Neuron (in vitro differentiated cells): ENCODE measurements around the gene NEIL1.
"Not testable (repeated sequence)": the region's sequence is repeated elsewhere in the genome, so short reads cannot be mapped to it uniquely, and the experiment has no call there.

Experiments used
- H2AFZ ChIP-seq: one replicate; pipeline ENCODE4 v1.6.1; 2013; ENCODE audit warnings: low read depth, mild to moderate bottlenecking, inconsistent platforms, low read length, moderate library complexity
- H3K27me3 ChIP-seq: one replicate; pipeline ENCODE4 v1.6.1; 2013; ENCODE audit warnings: low read length; ENCODE audit not compliant: insufficient read depth
- H3K36me3 ChIP-seq: one replicate; pipeline ENCODE4 v1.6.1; 2013; ENCODE audit warnings: low read length; ENCODE audit not compliant: insufficient read depth
- H3K4me1 ChIP-seq: one replicate; pipeline ENCODE4 v1.6.1; 2013; ENCODE audit warnings: low read length; ENCODE audit not compliant: insufficient read depth
- H3K4me3 ChIP-seq: 2 replicates; pipeline ENCODE4 v1.5.1; 2013; ENCODE audit warnings: mild to moderate bottlenecking, low read length, moderate library complexity
- H3K9me3 ChIP-seq: one replicate; pipeline ENCODE4 v1.6.1; 2013; ENCODE audit warnings: low read length

Gene NEIL1

GRCh38 chr15:75363786-75364185, 16.9 kb downstream of the NEIL1 start:
- Histone ChIP-seq H3K9me3 (no peaks in the 10 kb centered on the region), H3K27me3 (no peaks in the 10 kb centered on the region), H3K4me3 (no peak overlapping the region), H2AFZ (no peak overlapping the region), H3K36me3 (peaks cover 56% of the 10 kb centered on the region), H3K4me1 (peaks cover 7% of the 10 kb centered on the region)

DNA sequence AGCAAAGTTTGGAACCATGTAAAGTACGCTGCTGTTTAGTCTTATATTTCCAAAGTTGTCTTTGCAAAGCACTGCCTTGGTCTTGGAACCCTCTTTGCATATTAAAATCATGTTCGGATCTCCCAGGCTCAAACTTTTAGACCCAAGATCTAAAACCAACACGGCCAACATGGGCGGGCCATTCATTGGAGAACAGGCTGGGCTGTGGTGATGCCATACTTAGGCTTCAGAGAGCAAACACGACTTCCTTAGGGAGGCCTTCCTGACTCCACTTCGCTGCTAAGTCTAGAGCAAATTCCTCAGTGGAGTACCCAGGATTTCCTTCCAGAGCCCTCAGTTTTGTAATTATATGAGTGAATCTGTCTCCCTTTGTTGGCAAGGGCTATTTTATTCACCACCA, 18.0 kb downstream of the NEIL1 start:
- Histone ChIP-seq H3K36me3 (peaks cover 45% of the 10 kb centered on the region), H3K4me1 (peaks cover 18% of the 10 kb centered on the region), H2AFZ (no peak overlapping the region)

DNA sequence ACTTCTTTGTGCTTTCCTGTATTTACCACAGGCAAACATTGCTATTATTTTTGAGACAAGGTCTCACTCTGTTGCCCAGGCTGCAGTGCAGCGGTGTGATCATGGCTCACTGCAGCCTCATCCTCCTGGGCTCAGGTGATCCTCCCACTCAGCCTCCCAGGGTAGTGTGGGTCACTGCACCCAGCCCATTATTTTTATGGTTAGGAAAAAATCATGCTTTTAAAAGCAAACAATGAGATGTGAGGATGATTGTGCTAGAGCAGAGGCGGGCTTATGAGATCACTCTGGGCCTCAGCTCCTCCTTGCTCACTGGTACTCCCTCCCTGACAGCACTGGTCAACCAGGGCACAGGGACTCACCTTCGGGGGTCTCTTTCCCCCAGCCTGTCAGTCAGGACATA, 19.3 kb downstream of the NEIL1 start:
- no peaks in the 10 kb centered on the region for H3K27me3 ChIP-seq
- H3K4me3 ChIP-seq, result no peak overlapping the region
- H3K9me3 ChIP-seq, result no peaks in the 10 kb centered on the region
- H3K4me1 ChIP-seq, result peaks cover 18% of the 10 kb centered on the region
- peaks cover 51% of the 10 kb centered on the region for H3K36me3 ChIP-seq
- H2AFZ ChIP-seq, result no peak overlapping the region

More for the DNA sequence above, 18.0 kb downstream of the NEIL1 start:
- no peaks in the 10 kb centered on the region for H3K27me3 ChIP-seq
- H3K4me3 ChIP-seq, result no peak overlapping the region
- no peaks in the 10 kb centered on the region for H3K9me3 ChIP-seq

- Histone ChIP-seq H3K4me1 (peaks cover 18% of the 10 kb centered on the region), H2AFZ (no peak overlapping the region), H3K36me3 (peaks cover 55% of the 10 kb centered on the region), H3K4me3 (no peak overlapping the region), H3K27me3 (no peaks in the 10 kb centered on the region), H3K9me3 (no peaks in the 10 kb centered on the region)
These were observed 20.2 kb downstream of the NEIL1 start for GRCh38 chr15:75367006-75367405.

GRCh38 chr15:75367406-75367912, 20.6 kb downstream of the NEIL1 start:
- peak overlapping the region; percentile 76 for H3K4me3 ChIP-seq
- H3K36me3 ChIP-seq, result peaks cover 55% of the 10 kb centered on the region
- H3K27me3 ChIP-seq, result no peaks in the 10 kb centered on the region
- H3K4me1 ChIP-seq, result peaks cover 18% of the 10 kb centered on the region
- H3K9me3 ChIP-seq, result no peaks in the 10 kb centered on the region
- no peak overlapping the region for H2AFZ ChIP-seq

DNA sequence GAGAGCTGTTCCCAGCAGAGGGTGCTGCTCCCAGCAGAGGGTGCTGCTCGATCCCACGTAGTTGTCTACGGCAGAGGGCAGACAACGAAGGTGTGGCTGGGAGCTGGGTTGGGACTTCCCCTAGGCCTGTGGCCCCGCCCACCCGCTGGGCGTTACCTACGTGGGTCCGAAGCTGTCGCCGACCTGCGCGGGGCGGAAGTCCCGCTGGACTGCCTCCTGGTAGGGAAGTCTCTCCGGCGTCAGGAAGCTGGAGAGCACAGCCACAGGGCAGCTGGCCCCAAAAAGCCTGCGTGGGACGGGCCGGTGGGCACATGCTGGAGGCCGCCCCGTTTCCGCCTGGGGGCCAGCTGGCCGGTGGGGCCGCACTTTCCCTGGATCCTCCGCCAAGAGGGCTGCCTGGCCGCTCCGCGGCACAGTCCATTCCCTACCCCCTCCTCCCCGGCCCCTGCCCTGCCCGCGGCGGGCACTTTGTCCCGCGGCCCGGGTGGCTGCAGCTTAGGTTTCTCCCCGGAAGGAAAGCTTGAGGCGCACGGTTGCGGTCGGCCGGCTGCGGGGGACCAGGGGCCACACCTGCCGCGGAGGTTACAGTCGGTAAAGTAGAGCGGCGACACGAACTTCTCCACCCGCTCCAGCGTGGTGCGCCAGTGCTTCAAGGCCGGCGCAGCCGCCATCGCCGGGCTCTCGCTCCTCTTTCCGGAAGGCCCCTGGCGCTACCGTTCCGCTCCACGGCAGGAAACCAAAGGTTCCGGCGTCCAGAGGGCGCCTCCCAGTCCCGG, 21.3 kb downstream of the NEIL1 start, which contains the start of gene MAN2C1:
TSS of gene MAN2C1 (minus strand) at position 695 of the 776 bp plus-strand sequence. CDS start at position 671, 24 bp downstream.
- Histone ChIP-seq H3K4me1 (peaks cover 18% of the 10 kb centered on the region), H3K9me3 (no peaks in the 10 kb centered on the region), H3K27me3 (no peaks in the 10 kb centered on the region), H2AFZ (peak within 1 kb of the TSS; percentile 60), H3K36me3 (peaks cover 55% of the 10 kb centered on the region), H3K4me3 (peak within 1 kb of the TSS; percentile 76)

GRCh38 chr15:75368689-75369239, 21.9 kb downstream of the NEIL1 start:
- peak overlapping the region; percentile 60 for H2AFZ ChIP-seq
- H3K9me3 ChIP-seq, result no peaks in the 10 kb centered on the region
- no peaks in the 10 kb centered on the region for H3K27me3 ChIP-seq
- H3K4me3 ChIP-seq, result peak overlapping the region; percentile 76
- H3K36me3 ChIP-seq, result peaks cover 59% of the 10 kb centered on the region
- H3K4me1 ChIP-seq, result peaks cover 18% of the 10 kb centered on the region

GRCh38 chr15:75369897-75370581, 23.2 kb downstream of the NEIL1 start:
- no peak overlapping the region for H3K4me3 ChIP-seq
- H3K9me3 ChIP-seq, result no peaks in the 10 kb centered on the region
- peaks cover 61% of the 10 kb centered on the region for H3K36me3 ChIP-seq
- H2AFZ ChIP-seq, result no peak overlapping the region
- no peaks in the 10 kb centered on the region for H3K27me3 ChIP-seq
- peaks cover 18% of the 10 kb centered on the region for H3K4me1 ChIP-seq

DNA sequence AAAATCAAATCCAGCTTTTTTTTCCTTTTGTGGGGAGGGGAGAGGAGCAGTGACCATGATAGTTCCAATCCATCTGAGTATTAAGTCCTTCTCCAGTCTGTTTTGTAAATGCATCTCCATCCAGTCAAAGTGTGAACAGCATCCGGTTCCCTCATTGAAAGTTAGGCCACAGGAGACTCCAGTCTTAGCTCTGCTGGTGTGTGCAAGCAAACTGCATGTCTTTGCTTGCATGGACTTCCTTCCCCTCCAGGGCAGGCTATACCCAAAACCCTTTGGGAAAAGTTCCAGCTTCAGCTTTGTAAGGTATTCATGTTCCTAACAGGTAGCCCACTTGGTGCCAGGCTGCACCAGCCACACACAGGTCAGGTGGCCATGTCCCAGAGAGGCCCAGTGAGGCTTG, 24.6 kb downstream of the NEIL1 start:
- Histone ChIP-seq H2AFZ (no peak overlapping the region), H3K27me3 (no peaks in the 10 kb centered on the region), H3K4me3 (no peak overlapping the region), H3K4me1 (peaks cover 18% of the 10 kb centered on the region), H3K9me3 (no peaks in the 10 kb centered on the region), H3K36me3 (peaks cover 66% of the 10 kb centered on the region)

DNA sequence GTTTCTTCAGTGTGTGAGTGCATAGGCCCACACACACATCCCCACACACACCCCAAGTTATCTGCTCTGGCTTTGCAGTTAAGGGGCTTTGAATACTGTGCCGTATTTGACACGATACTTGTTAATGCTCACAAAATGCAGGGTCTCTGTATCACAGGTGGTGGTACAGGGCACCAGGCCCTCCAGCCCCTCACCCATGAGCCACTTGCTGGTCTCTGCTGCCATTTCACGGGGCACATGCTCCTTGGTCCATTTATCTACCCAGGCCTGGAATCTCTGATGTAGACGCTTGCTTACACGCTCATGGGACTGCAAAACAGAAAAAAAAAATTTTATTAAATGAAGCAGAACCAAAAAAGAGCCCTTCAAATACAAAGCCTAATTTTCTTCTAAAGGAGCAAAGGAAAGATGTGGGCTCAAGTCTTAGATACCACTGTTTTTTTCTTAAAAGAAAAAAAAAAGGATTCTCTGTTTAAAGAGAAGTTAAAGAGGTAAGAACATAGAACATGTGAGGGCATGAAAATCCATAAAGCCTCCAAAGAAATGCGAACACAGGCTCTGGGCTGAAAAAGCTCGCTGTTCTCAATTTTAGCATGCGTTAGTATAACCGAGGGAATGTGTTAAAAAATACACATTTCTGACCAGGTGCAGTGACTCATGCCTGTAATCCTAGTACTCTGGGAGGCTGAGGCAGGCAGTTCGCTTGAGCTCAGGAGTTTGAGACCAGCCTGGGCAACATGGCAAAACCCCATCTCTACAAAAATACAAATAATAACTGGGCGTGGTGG, 25.3 kb downstream of the NEIL1 start:
- Histone ChIP-seq H3K9me3 (no peaks in the 10 kb centered on the region), H3K36me3 (peaks cover 65% of the 10 kb centered on the region), H3K27me3 (no peaks in the 10 kb centered on the region), H3K4me3 (no peak overlapping the region), H2AFZ (no peak overlapping the region), H3K4me1 (peaks cover 18% of the 10 kb centered on the region)

GRCh38 chr15:75380773-75381172, 33.9 kb downstream of the NEIL1 start:
- peaks cover 70% of the 10 kb centered on the region for H3K36me3 ChIP-seq
- H3K4me1 ChIP-seq, result no peaks in the 10 kb centered on the region
- no peaks in the 10 kb centered on the region for H3K27me3 ChIP-seq
- no peaks in the 10 kb centered on the region for H3K9me3 ChIP-seq
- H2AFZ ChIP-seq, result no peak overlapping the region
- H3K4me3 ChIP-seq, result no peak overlapping the region

- not testable (repeated sequence) for H3K9me3 ChIP-seq, H3K27me3 ChIP-seq
- H3K36me3 ChIP-seq, result peaks cover 77% of the 10 kb centered on the region
These were observed 37.1 kb downstream of the NEIL1 start for GRCh38 chr15:75383986-75384385.

More at GRCh38 chr15:75383986-75384385, 37.1 kb downstream of the NEIL1 start:
- not testable (repeated sequence) for H2AFZ ChIP-seq, H3K4me3 ChIP-seq, H3K4me1 ChIP-seq
